NB4 (cell line): ENCODE measurements around the gene SCG5.

Source experiments
- CTCF ChIP-seq: IDR thresholded peaks from one replicate; pipeline ENCODE4 v1.5.1; 2012; ENCODE audit warnings: low read depth, low read length
- MYC ChIP-seq: IDR thresholded peaks from 2 replicates; pipeline ENCODE4 v1.6.1; 2011; ENCODE audit warnings: low read depth, low read length
- POLR2A ChIP-seq: IDR thresholded peaks from 2 replicates; pipeline ENCODE4 v1.6.1; 2011; ENCODE audit warnings: mild to moderate bottlenecking; ENCODE audit not compliant: insufficient read length; ENCODE audit errors: extremely low read depth
- TF ChIP-seq, protein P1 (sequence below): IDR thresholded peaks from 2 replicates; pipeline ENCODE4 v1.6.1; 2011; ENCODE audit warnings: low read depth, low read length

- TF ChIP-seq POLR2A (no peak), CTCF (no peak), MYC (no peak)
- TF ChIP-seq, protein P1, sequence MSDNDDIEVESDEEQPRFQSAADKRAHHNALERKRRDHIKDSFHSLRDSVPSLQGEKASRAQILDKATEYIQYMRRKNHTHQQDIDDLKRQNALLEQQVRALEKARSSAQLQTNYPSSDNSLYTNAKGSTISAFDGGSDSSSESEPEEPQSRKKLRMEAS: no peak
Measured at GRCh38 chr15:32716216-32716914, 74.9 kb downstream of the SCG5 start.
